Mesodermal cell (in vitro differentiated cells): Measurements from ENCODE around the gene CRIM1. TPM values are rescaled to one million over a fixed set of nuclear protein-coding genes. Genes with fewer than 3 reads are reported as not detected.
"Not testable (repeated sequence)": the region's sequence is repeated elsewhere in the genome, so short reads cannot be mapped to it uniquely, and the experiment has no call there.

ENCODE experiments used
- H3K27ac ChIP-seq: 2 replicates; pipeline ENCODE4 v1.7.0; 2013; ENCODE audit warnings: mild to moderate bottlenecking, low read depth, low read length, moderate library complexity; ENCODE audit not compliant: severe bottlenecking
- H3K36me3 ChIP-seq: 2 replicates; pipeline ENCODE4 v1.7.1; 2013; ENCODE audit warnings: mild to moderate bottlenecking, low read length, moderate library complexity; ENCODE audit not compliant: control insufficient read depth, insufficient read depth
- H3K4me1 ChIP-seq: one replicate; pipeline ENCODE4 v1.7.1; 2013; ENCODE audit warnings: mild to moderate bottlenecking, low read length; ENCODE audit not compliant: insufficient read depth, control insufficient read depth, poor library complexity, severe bottlenecking
- H3K4me3 ChIP-seq: 2 replicates; pipeline ENCODE4 v1.7.0; 2013; ENCODE audit warnings: low read length, control low read depth, mild to moderate bottlenecking; ENCODE audit not compliant: insufficient read depth, poor library complexity, severe bottlenecking; ENCODE audit errors: extremely low read depth
- H3K9me3 ChIP-seq: 2 replicates; pipeline ENCODE4 v1.7.1; 2013; ENCODE audit warnings: mild to moderate bottlenecking, low read length, moderate library complexity; ENCODE audit not compliant: control insufficient read depth
- WGBS, 2 experiments: methylation state at CpG; one replicate each; pipeline ENCODE4 v1.1.5; 2013; ENCODE audit warnings: missing lambda C conversion rate in 2 of 2; ENCODE audit not compliant: insufficient coverage in 2 of 2; 5-methylcytosine and 5-hydroxymethylcytosine counted together
- polyA plus RNA-seq, 2 experiments: library from polyadenylated mRNA; stranded (reverse); fragments of 50-300 nt; gene quantifications; one replicate each; pipeline ENCODE4 v1.2.3, GENCODE V29; 2013

The CRIM1 gene
- polyA plus RNA-seq (2013, experiment 1 of 2), result 45.4 TPM
- polyA plus RNA-seq (2013, experiment 2 of 2), result 32.6 TPM

GRCh38 chr2:36355151-36355889, at the start of gene CRIM1:
TSS of gene CRIM1 (plus strand) at chr2:36355778. CDS start at chr2:36356293, 515 bp downstream.
- H3K9me3 ChIP-seq, result no peaks in the 10 kb centered on the region
- H3K4me1 ChIP-seq, result peaks cover 30% of the 10 kb centered on the region
- H3K27ac ChIP-seq, result peak within 1 kb of the TSS; percentile 81
- WGBS, 2 experiments, result 0 to 1% methylated on average over 32 to 39 of the region's 82 CpGs
- H3K36me3 ChIP-seq, result peaks cover 13% of the 10 kb centered on the region
- H3K4me3 ChIP-seq, result peak within 1 kb of the TSS; percentile 93

- WGBS, 2 experiments, result 75% methylated on average over 1 of the region's 3 CpGs; no CpG with 5 or more reads in 1 of the 2 experiments
- Histone ChIP-seq H3K9me3 (no peaks in the 10 kb centered on the region), H3K4me3 (no peak overlapping the region), H3K4me1 (no peaks in the 10 kb centered on the region), H3K36me3 (no peaks in the 10 kb centered on the region), H3K27ac (no peak overlapping the region)
Observed at GRCh38 chr2:36307441-36307840, 48.1 kb upstream of the CRIM1 start.

GRCh38 chr2:36310444-36310843, 45.1 kb upstream of the CRIM1 start:
- WGBS, 2 experiments, result 100% methylated on average over 1 of the region's 1 CpG; no CpG with 5 or more reads in 1 of the 2 experiments
- not testable (repeated sequence) for H3K27ac ChIP-seq, H3K36me3 ChIP-seq

GRCh38 chr2:36318547-36318946, 37.0 kb upstream of the CRIM1 start:
- Histone ChIP-seq H3K27ac (no peak overlapping the region), H3K4me1 (no peaks in the 10 kb centered on the region), H3K4me3 (no peak overlapping the region), H3K9me3 (no peaks in the 10 kb centered on the region), H3K36me3 (no peaks in the 10 kb centered on the region)
- no CpG with 5 or more reads among the region's 1 CpG for WGBS, 2 experiments

More at GRCh38 chr2:36310444-36310843, 45.1 kb upstream of the CRIM1 start:
- H3K4me1 ChIP-seq, H3K4me3 ChIP-seq, H3K9me3 ChIP-seq: not testable (repeated sequence)

GRCh38 chr2:36322108-36322507, 33.5 kb upstream of the CRIM1 start:
- WGBS, 2 experiments, result no CpG with 5 or more reads among the region's 3 CpGs
- Histone ChIP-seq H3K9me3 (no peaks in the 10 kb centered on the region), H3K4me3 (no peak overlapping the region), H3K27ac (no peak overlapping the region), H3K36me3 (no peaks in the 10 kb centered on the region), H3K4me1 (no peaks in the 10 kb centered on the region)

- WGBS, 2 experiments, result 100% methylated on average over 1 of the region's 4 CpGs; no CpG with 5 or more reads in 1 of the 2 experiments
- Histone ChIP-seq H3K4me1 (peaks cover 16% of the 10 kb centered on the region), H3K27ac (no peak overlapping the region), H3K4me3 (no peak overlapping the region), H3K9me3 (no peaks in the 10 kb centered on the region), H3K36me3 (no peaks in the 10 kb centered on the region)
Observed at GRCh38 chr2:36326286-36326685, 29.3 kb upstream of the CRIM1 start.

GRCh38 chr2:36329251-36329650, 26.3 kb upstream of the CRIM1 start:
- no CpG with 5 or more reads among the region's 2 CpGs for WGBS, 2 experiments
- peak overlapping the region; percentile 63 for H3K27ac ChIP-seq

GRCh38 chr2:36329746-36330472, 25.7 kb upstream of the CRIM1 start:
- H3K27ac ChIP-seq, result peak overlapping the region; percentile 63
- WGBS, 2 experiments, result 100% methylated on average over 1 of the region's 4 CpGs

More at GRCh38 chr2:36329251-36329650, 26.3 kb upstream of the CRIM1 start:
- Histone ChIP-seq H3K36me3 (no peaks in the 10 kb centered on the region), H3K9me3 (no peaks in the 10 kb centered on the region), H3K4me3 (no peak overlapping the region), H3K4me1 (peaks cover 16% of the 10 kb centered on the region)

GRCh38 chr2:36330473-36331395, 24.8 kb upstream of the CRIM1 start:
- WGBS, 2 experiments, result 89 to 93% methylated on average over 2 of the region's 3 CpGs
- Histone ChIP-seq H3K9me3 (no peaks in the 10 kb centered on the region), H3K4me1 (peaks cover 16% of the 10 kb centered on the region)

More at GRCh38 chr2:36329746-36330472, 25.7 kb upstream of the CRIM1 start:
- H3K4me1 ChIP-seq, result peaks cover 16% of the 10 kb centered on the region
- H3K4me3 ChIP-seq, result no peak overlapping the region
- H3K9me3 ChIP-seq, result no peaks in the 10 kb centered on the region
- H3K36me3 ChIP-seq, result no peaks in the 10 kb centered on the region

GRCh38 chr2:36333350-36334012, 22.1 kb upstream of the CRIM1 start:
- H3K9me3 ChIP-seq, result no peaks in the 10 kb centered on the region
- WGBS, 2 experiments, result 67 to 100% methylated on average over 1 to 2 of the region's 4 CpGs
- H3K27ac ChIP-seq, result no peak overlapping the region

More at GRCh38 chr2:36330473-36331395, 24.8 kb upstream of the CRIM1 start:
- H3K36me3 ChIP-seq, result no peaks in the 10 kb centered on the region
- H3K4me3 ChIP-seq, result no peak overlapping the region
- peak overlapping the region; percentile 63 for H3K27ac ChIP-seq

More at GRCh38 chr2:36333350-36334012, 22.1 kb upstream of the CRIM1 start:
- Histone ChIP-seq H3K36me3 (no peaks in the 10 kb centered on the region), H3K4me3 (no peak overlapping the region), H3K4me1 (peaks cover 26% of the 10 kb centered on the region)
